Measurements from ENCODE around the gene ZFX.

Gene ZFX

DNA sequence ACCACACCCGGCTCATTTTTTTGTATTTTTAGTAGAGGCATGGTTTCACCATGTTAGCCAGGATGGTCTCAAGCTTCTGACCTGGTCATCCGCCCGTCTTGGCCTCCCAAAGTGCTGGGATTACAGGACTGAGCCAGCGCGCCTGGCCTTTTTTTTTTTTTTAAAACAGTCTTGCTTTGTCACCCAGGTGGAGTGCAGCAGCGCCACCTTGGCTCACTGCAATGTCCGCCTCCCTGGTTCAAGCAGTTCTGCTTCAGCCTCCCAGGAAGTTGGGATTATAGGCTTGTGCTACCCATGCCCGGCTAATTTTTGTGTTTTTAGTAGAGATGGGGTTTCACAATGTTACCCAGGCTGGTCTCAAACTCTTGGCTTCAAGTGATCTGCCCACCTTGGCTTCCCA is 28.9 kb downstream of the ZFX start:
- no peak overlapping the region for H3K4me3 ChIP-seq (ENCODE audit: low read depth, low read length)
- no peak for DNase-seq

DNA sequence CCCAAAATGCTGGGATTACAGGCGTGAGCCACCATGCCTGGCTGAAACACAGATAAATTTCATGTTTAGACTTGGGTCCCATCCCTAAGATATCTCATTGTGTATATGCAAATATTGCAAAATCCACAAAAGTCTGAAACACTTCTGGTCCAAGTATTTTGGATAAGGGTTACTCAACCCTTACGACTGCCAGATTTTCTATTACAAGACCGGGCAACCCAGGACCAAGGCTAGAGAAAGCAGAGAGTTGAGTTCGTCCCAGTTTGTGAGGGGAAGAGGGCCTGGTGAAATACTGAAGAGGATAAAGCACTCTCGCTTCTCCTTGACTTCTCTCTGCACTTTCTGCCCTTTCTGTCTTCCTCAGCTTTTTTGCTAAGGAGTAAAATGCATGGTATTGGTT is 34.5 kb downstream of the ZFX start:
- H3K4me2 ChIP-seq (ENCODE audit: low read length) = no peak overlapping the region
- H2BK5ac ChIP-seq (ENCODE audit: low read depth, low read length, poor library complexity) = no peak overlapping the region
- H3K36me3 ChIP-seq (ENCODE audit: control insufficient read depth in 1 of 2, insufficient read depth in 2 of 2, low read length in 2 of 2) = peaks cover 5 to 6% of the 10 kb centered on the region in 2 experiments
- no peak overlapping the region for H3K18ac ChIP-seq (ENCODE audit: low read length)
- H3K9me3 ChIP-seq (ENCODE audit: insufficient read depth, low read depth, low read length) = no peaks in the 10 kb centered on the region
- H3K9ac ChIP-seq (ENCODE audit: low read length) = no peak overlapping the region
- H3K79me2 ChIP-seq (ENCODE audit: control insufficient read depth, insufficient read depth, low read length, poor library complexity) = no peaks in the 10 kb centered on the region
- no peak overlapping the region for H4K91ac ChIP-seq (ENCODE audit: low read depth, low read length)
- H2BK12ac ChIP-seq (ENCODE audit: low read length) = no peak overlapping the region
- no peak overlapping the region for H4K12ac ChIP-seq (ENCODE audit: low read depth, low read length)
- H3K14ac ChIP-seq (ENCODE audit: low read length) = no peak overlapping the region
- no CpG with 5 or more reads among the region's 5 CpGs for WGBS (ENCODE audit: extremely low coverage, insufficient coverage, insufficient read length)
- no peaks in the 10 kb centered on the region for H3K27me3 ChIP-seq (ENCODE audit: insufficient read depth, low read length)
- H3K79me1 ChIP-seq (ENCODE audit: low read length) = no peaks in the 10 kb centered on the region
- no peak overlapping the region for H3K27ac ChIP-seq (ENCODE audit: low read depth, low read length)
- no peak for DNase-seq
- H3K4me1 ChIP-seq (ENCODE audit: control insufficient read depth in 1 of 2, insufficient read depth in 2 of 2, low read length in 2 of 2) = no peaks in the 10 kb centered on the region
- no peak overlapping the region for H2AFZ ChIP-seq (ENCODE audit: insufficient read depth, low read length, poor library complexity)
- H3K4me3 ChIP-seq (ENCODE audit: low read depth, low read length) = no peak overlapping the region
- H3K23ac ChIP-seq (ENCODE audit: low read length) = no peak overlapping the region
- H2BK120ac ChIP-seq (ENCODE audit: insufficient read depth, low read length, poor library complexity) = no peak overlapping the region
- H4K8ac ChIP-seq (ENCODE audit: low read depth, low read length) = no peak overlapping the region
- no peak overlapping the region for H2AK5ac ChIP-seq (ENCODE audit: low read length)
- H3K4ac ChIP-seq (ENCODE audit: low read depth, low read length) = no peak overlapping the region

More for the DNA sequence above, 28.9 kb downstream of the ZFX start:
- Histone ChIP-seq H2AK5ac (ENCODE audit: low read length) (no peak overlapping the region), H4K12ac (ENCODE audit: low read depth, low read length) (no peak overlapping the region), H3K18ac (ENCODE audit: low read length) (no peak overlapping the region), H3K79me2 (ENCODE audit: control insufficient read depth, insufficient read depth, low read length, poor library complexity) (no peaks in the 10 kb centered on the region), H3K23ac (ENCODE audit: low read length) (no peak overlapping the region), H3K14ac (ENCODE audit: low read length) (no peak overlapping the region), H3K4me1 (ENCODE audit: control insufficient read depth in 1 of 2, insufficient read depth in 2 of 2, low read length in 2 of 2) (no peaks in the 10 kb centered on the region), H4K8ac (ENCODE audit: low read depth, low read length) (no peak overlapping the region), H2BK12ac (ENCODE audit: low read length) (no peak overlapping the region), H2BK120ac (ENCODE audit: insufficient read depth, low read length, poor library complexity) (no peak overlapping the region), H3K4me2 (ENCODE audit: low read length) (no peak overlapping the region), H3K9me3 (ENCODE audit: insufficient read depth, low read depth, low read length) (no peaks in the 10 kb centered on the region), H3K9ac (ENCODE audit: low read length) (no peak overlapping the region), H3K79me1 (ENCODE audit: low read length) (no peaks in the 10 kb centered on the region), H3K4ac (ENCODE audit: low read depth, low read length) (no peak overlapping the region), H3K27ac (ENCODE audit: low read depth, low read length) (no peak overlapping the region), H2AFZ (ENCODE audit: insufficient read depth, low read length, poor library complexity) (no peak overlapping the region), H3K27me3 (ENCODE audit: insufficient read depth, low read length) (no peaks in the 10 kb centered on the region), H3K36me3 (ENCODE audit: control insufficient read depth in 1 of 2, insufficient read depth in 2 of 2, low read length in 2 of 2) (peaks cover 19 to 22% of the 10 kb centered on the region in 2 experiments), H4K91ac (ENCODE audit: low read depth, low read length) (no peak overlapping the region), H2BK5ac (ENCODE audit: low read depth, low read length, poor library complexity) (no peak overlapping the region)
- no CpG with 5 or more reads among the region's 8 CpGs for WGBS (ENCODE audit: extremely low coverage, insufficient coverage, insufficient read length)

DNA sequence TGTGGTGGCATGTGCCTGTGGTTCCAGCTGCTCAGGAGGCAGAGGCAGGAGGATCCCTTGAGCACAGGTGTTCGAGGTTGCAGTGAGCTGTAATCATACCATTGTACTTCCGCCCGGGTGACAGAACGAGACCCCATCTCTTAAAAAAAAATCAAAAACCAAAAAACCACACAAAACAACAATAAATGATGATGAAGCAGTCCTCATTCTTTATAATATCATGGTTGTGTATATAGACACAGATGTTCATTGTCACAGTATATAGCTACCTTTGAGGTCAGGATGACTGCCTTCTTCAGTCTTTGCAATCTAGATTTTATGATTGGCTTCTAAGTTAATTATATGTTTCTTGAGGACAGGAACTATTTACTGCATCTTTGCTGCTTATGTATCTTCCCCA is 37.0 kb downstream of the ZFX start:
- no peaks in the 10 kb centered on the region for H3K79me1 ChIP-seq (ENCODE audit: low read length)
- H4K8ac ChIP-seq (ENCODE audit: low read depth, low read length) = no peak overlapping the region
- H3K14ac ChIP-seq (ENCODE audit: low read length) = no peak overlapping the region
- H3K27me3 ChIP-seq (ENCODE audit: insufficient read depth, low read length) = no peaks in the 10 kb centered on the region
- no peak overlapping the region for H4K12ac ChIP-seq (ENCODE audit: low read depth, low read length)
- no CpG with 5 or more reads among the region's 4 CpGs for WGBS (ENCODE audit: extremely low coverage, insufficient coverage, insufficient read length)
- H2BK12ac ChIP-seq (ENCODE audit: low read length) = no peak overlapping the region
- H2BK5ac ChIP-seq (ENCODE audit: low read depth, low read length, poor library complexity) = no peak overlapping the region
- no peak overlapping the region for H2AFZ ChIP-seq (ENCODE audit: insufficient read depth, low read length, poor library complexity)
- H3K79me2 ChIP-seq (ENCODE audit: control insufficient read depth, insufficient read depth, low read length, poor library complexity) = no peaks in the 10 kb centered on the region
- DNase-seq = no peak
- H3K18ac ChIP-seq (ENCODE audit: low read length) = no peak overlapping the region
- H3K4ac ChIP-seq (ENCODE audit: low read depth, low read length) = no peak overlapping the region
- H3K9me3 ChIP-seq (ENCODE audit: insufficient read depth, low read depth, low read length) = no peaks in the 10 kb centered on the region
- H3K4me1 ChIP-seq (ENCODE audit: control insufficient read depth in 1 of 2, insufficient read depth in 2 of 2, low read length in 2 of 2) = no peaks in the 10 kb centered on the region
- H3K23ac ChIP-seq (ENCODE audit: low read length) = no peak overlapping the region
- no peak overlapping the region for H3K4me2 ChIP-seq (ENCODE audit: low read length)
- H3K36me3 ChIP-seq (ENCODE audit: control insufficient read depth in 1 of 2, insufficient read depth in 2 of 2, low read length in 2 of 2) = no peaks in the 10 kb centered on the region
- no peak overlapping the region for H2BK120ac ChIP-seq (ENCODE audit: insufficient read depth, low read length, poor library complexity)
- H3K27ac ChIP-seq (ENCODE audit: low read depth, low read length) = no peak overlapping the region
- H3K9ac ChIP-seq (ENCODE audit: low read length) = no peak overlapping the region
- H4K91ac ChIP-seq (ENCODE audit: low read depth, low read length) = no peak overlapping the region
- H3K4me3 ChIP-seq (ENCODE audit: low read depth, low read length) = no peak overlapping the region
- no peak overlapping the region for H2AK5ac ChIP-seq (ENCODE audit: low read length)

DNA sequence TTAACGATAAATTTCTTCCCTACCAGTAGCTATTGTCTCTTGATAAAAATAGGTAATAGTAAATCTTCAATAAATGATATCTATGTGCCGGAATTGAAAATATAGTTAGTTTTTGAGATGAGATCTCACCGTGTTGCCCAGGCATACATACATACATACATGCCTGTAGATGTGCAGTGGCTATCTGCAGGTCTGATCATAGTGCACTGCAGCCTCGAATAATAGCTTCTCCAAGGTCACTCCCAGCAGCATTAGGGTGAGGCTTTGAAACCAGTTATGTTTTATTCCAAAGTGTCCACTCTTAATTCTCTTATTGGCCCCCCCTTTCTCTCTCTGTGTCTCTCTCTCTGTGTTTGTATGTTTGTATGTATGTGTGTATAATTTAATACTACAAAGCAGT is 37.5 kb downstream of the ZFX start:
- no peaks in the 10 kb centered on the region for H3K36me3 ChIP-seq (ENCODE audit: control insufficient read depth in 1 of 2, insufficient read depth in 2 of 2, low read length in 2 of 2)
- no peak overlapping the region for H3K27ac ChIP-seq (ENCODE audit: low read depth, low read length)
- H3K79me2 ChIP-seq (ENCODE audit: control insufficient read depth, insufficient read depth, low read length, poor library complexity) = no peaks in the 10 kb centered on the region
- no peak overlapping the region for H4K12ac ChIP-seq (ENCODE audit: low read depth, low read length)
- H2AFZ ChIP-seq (ENCODE audit: insufficient read depth, low read length, poor library complexity) = no peak overlapping the region
- no peak overlapping the region for H3K23ac ChIP-seq (ENCODE audit: low read length)
- H3K4me3 ChIP-seq (ENCODE audit: low read depth, low read length) = no peak overlapping the region
- H3K4ac ChIP-seq (ENCODE audit: low read depth, low read length) = no peak overlapping the region
- DNase-seq = no peak
- H3K18ac ChIP-seq (ENCODE audit: low read length) = no peak overlapping the region
- H4K8ac ChIP-seq (ENCODE audit: low read depth, low read length) = no peak overlapping the region
- no peak overlapping the region for H3K9ac ChIP-seq (ENCODE audit: low read length)
- no peaks in the 10 kb centered on the region for H3K27me3 ChIP-seq (ENCODE audit: insufficient read depth, low read length)
- no peaks in the 10 kb centered on the region for H3K79me1 ChIP-seq (ENCODE audit: low read length)
- WGBS (ENCODE audit: extremely low coverage, insufficient coverage, insufficient read length) = no CpG with 5 or more reads among the region's 4 CpGs
- no peak overlapping the region for H2AK5ac ChIP-seq (ENCODE audit: low read length)
- H2BK5ac ChIP-seq (ENCODE audit: low read depth, low read length, poor library complexity) = no peak overlapping the region
- H3K4me1 ChIP-seq (ENCODE audit: control insufficient read depth in 1 of 2, insufficient read depth in 2 of 2, low read length in 2 of 2) = no peaks in the 10 kb centered on the region
- H3K9me3 ChIP-seq (ENCODE audit: insufficient read depth, low read depth, low read length) = no peaks in the 10 kb centered on the region
- no peak overlapping the region for H2BK12ac ChIP-seq (ENCODE audit: low read length)
- H3K14ac ChIP-seq (ENCODE audit: low read length) = no peak overlapping the region
- no peak overlapping the region for H4K91ac ChIP-seq (ENCODE audit: low read depth, low read length)
- no peak overlapping the region for H3K4me2 ChIP-seq (ENCODE audit: low read length)
- H2BK120ac ChIP-seq (ENCODE audit: insufficient read depth, low read length, poor library complexity) = no peak overlapping the region

Data from trophoblast cell (in vitro differentiated cells and primary cell).